Measurements from ENCODE around the gene PFKP.
A peak's percentile ranks its signal among the peaks of the same experiment; 100 is the strongest.
"Not testable (repeated sequence)": the region's sequence is repeated elsewhere in the genome, so short reads cannot be mapped to it uniquely, and the experiment has no call there.

The PFKP gene

GRCh38 chr10:3167611-3168330, 100.4 kb downstream of the PFKP start:
- no peak for DNase-seq

GRCh38 chr10:3169271-3169670, 101.9 kb downstream of the PFKP start:
- no peak for DNase-seq

GRCh38 chr10:3169673-3170072, 102.3 kb downstream of the PFKP start:
- DNase-seq = no peak

GRCh38 chr10:3171488-3171887, 104.1 kb downstream of the PFKP start:
- DNase-seq = not testable (repeated sequence)

- peak; percentile 78 for DNase-seq
Measured at GRCh38 chr10:3172081-3172445, 104.7 kb downstream of the PFKP start.

- peak; percentile 99 for DNase-seq
Measured at GRCh38 chr10:3172446-3173170, 105.3 kb downstream of the PFKP start, which contains the start of gene PITRM1. Gene PITRM1 (minus strand): TSS chr10:3172782. CDS start chr10:3172772, 10 bp downstream.

- no peak for DNase-seq
Measured at GRCh38 chr10:3173171-3173878, 106.0 kb downstream of the PFKP start.

- DNase-seq = no peak
Measured at GRCh38 chr10:3178042-3178441, 110.7 kb downstream of the PFKP start.

- DNase-seq = no peak
Measured at GRCh38 chr10:3179174-3179573, 111.8 kb downstream of the PFKP start.

GRCh38 chr10:3180355-3181025, 113.1 kb downstream of the PFKP start:
- no peak for DNase-seq

- no peak for DNase-seq
Measured at GRCh38 chr10:3185386-3185785, 118.0 kb downstream of the PFKP start.

- no peak for DNase-seq
Measured at GRCh38 chr10:3186368-3186767, 119.0 kb downstream of the PFKP start.
